PFSK-1 (cell line): ENCODE results near the gene OPCML.

Source experiments
- POLR2AphosphoS5 ChIP-seq: IDR thresholded peaks from 2 replicates; pipeline ENCODE4 v1.6.1; 2012; ENCODE audit warnings: low read depth, mild to moderate bottlenecking, control low read depth, low read length, moderate library complexity
- TAF1 ChIP-seq: IDR thresholded peaks from 2 replicates; pipeline ENCODE4 v1.6.1; 2012; ENCODE audit warnings: low read length, control low read depth, borderline replicate concordance; ENCODE audit not compliant: insufficient read depth

GRCh38 chr11:133081020-133081419 lies 451.3 kb downstream of the OPCML start:
- TF ChIP-seq TAF1: no peak
- TF ChIP-seq POLR2AphosphoS5: no peak
